ENCODE measurements around the gene CLSTN2.

DNA sequence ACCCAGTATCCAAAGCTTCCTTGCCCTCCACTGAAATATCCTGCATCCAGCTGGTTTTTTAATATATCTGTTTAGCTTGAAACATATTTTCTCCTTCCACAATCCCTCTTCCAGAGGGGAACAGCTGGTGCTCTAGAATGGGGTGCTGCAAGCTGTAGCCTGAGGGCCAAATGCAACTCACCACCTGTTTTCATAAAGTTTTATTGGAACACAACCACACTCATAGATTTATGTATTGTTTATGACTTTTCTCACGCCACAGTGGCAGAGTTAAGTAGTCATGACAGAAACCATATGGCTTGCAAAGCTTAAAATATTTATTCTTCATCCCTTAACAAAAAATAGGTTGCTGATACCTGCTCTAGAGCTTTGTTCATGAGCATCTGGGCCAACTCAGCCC is 298.7 kb downstream of the CLSTN2 start:
- TF ChIP-seq CEBPB (IDR thresholded peaks at IDR 0.05; ENCODE audit: low read depth) (no peak), EZH2phosphoT487 (IDR thresholded peaks at IDR 0.05; ENCODE audit: borderline replicate concordance) (no peak), YY1 (IDR thresholded peaks at IDR 0.05; ENCODE audit: extremely low read depth, insufficient replicate concordance, low read depth, low read length) (no peak), RAD21 (IDR thresholded peaks at IDR 0.05; ENCODE audit: low read depth) (no peak)
- TF ChIP-seq, protein P1, sequence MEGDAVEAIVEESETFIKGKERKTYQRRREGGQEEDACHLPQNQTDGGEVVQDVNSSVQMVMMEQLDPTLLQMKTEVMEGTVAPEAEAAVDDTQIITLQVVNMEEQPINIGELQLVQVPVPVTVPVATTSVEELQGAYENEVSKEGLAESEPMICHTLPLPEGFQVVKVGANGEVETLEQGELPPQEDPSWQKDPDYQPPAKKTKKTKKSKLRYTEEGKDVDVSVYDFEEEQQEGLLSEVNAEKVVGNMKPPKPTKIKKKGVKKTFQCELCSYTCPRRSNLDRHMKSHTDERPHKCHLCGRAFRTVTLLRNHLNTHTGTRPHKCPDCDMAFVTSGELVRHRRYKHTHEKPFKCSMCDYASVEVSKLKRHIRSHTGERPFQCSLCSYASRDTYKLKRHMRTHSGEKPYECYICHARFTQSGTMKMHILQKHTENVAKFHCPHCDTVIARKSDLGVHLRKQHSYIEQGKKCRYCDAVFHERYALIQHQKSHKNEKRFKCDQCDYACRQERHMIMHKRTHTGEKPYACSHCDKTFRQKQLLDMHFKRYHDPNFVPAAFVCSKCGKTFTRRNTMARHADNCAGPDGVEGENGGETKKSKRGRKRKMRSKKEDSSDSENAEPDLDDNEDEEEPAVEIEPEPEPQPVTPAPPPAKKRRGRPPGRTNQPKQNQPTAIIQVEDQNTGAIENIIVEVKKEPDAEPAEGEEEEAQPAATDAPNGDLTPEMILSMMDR (IDR thresholded peaks at IDR 0.05 in 2 of 3, conservative IDR thresholded peaks at IDR 0.05 in 1 of 3; ENCODE audit: borderline replicate concordance in 1 of 3, insufficient read depth in 1 of 3, low read depth in 2 of 3, low read length in 2 of 3) = no peak

Data from HCT116 (cell line).